PC-9 (cell line): ENCODE results near the gene AHRR.

Experiments
- CTCF ChIP-seq: fragments of 200-600 bp; sonication (generic); conservative IDR thresholded peaks from 2 replicates; pipeline ENCODE4 v1.6.1; 2017; ENCODE audit warnings: mixed run types, antibody characterized with exemption, mild to moderate bottlenecking, moderate library complexity
- EZH2 ChIP-seq: fragments of 200-600 bp; sonication (generic); IDR thresholded peaks from 2 replicates; pipeline ENCODE4 v1.8.0; 2017; ENCODE audit warnings: antibody characterized with exemption, low read depth

GRCh38 chr5:375921-376798 is 54.6 kb downstream of the AHRR start:
- TF ChIP-seq CTCF (no peak), EZH2 (no peak)
